ENCODE data around the gene PRODH.
"Not testable (repeated sequence)": the region's sequence is repeated elsewhere in the genome, so short reads cannot be mapped to it uniquely, and the experiment has no call there.

Gene PRODH

GRCh38 chr22:18968011-18968749 lies 32.1 kb upstream of the PRODH start:
- Histone ChIP-seq H3K9me3 (no peaks in the 10 kb centered on the region), H4K20me1 (no peaks in the 10 kb centered on the region), H3K4me2 (no peak overlapping the region), H3K9ac (no peak overlapping the region), H3K36me3 (no peaks in the 10 kb centered on the region), H3K27me3 (peaks cover 28% of the 10 kb centered on the region), H3K4me3 (no peak overlapping the region), H3K4me1 (peaks cover 40% of the 10 kb centered on the region), H3K27ac (no peak overlapping the region)
- no peak for TF ChIP-seq Cebpa-rat (IDR thresholded peaks at IDR 0.05)

GRCh38 chr22:18967391-18968010 lies 31.4 kb upstream of the PRODH start:
- H3K27ac ChIP-seq, H3K36me3 ChIP-seq, H3K4me3 ChIP-seq, H3K9ac ChIP-seq, H3K4me2 ChIP-seq, H4K20me1 ChIP-seq, H3K9me3 ChIP-seq: not testable (repeated sequence)
- Histone ChIP-seq H3K27me3 (peaks cover 28% of the 10 kb centered on the region), H3K4me1 (peaks cover 40% of the 10 kb centered on the region)

DNA sequence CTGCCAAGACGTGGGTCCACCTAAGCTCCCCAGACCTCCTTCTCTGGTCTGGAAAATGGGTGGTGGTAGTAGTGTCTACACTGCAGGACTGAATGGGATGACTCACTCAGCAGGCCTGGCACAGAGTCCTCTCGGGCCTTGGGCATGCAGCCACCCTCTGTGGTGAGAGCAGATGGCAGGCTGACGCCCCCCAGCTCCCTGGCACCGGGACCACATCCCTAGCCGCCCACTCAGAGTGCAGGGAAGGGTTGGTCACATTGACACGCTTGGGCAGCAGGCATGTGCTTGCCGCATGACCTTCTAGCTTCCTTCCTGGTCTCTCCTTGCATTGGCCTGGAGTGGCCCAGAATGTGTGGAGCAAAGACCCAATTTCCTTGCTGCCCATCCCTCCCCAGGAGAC lies 30.7 kb upstream of the PRODH start:
- TF ChIP-seq Cebpa-rat (IDR thresholded peaks at IDR 0.05): no peak
- H4K20me1 ChIP-seq: no peaks in the 10 kb centered on the region
- H3K4me3 ChIP-seq: no peak overlapping the region

DNA sequence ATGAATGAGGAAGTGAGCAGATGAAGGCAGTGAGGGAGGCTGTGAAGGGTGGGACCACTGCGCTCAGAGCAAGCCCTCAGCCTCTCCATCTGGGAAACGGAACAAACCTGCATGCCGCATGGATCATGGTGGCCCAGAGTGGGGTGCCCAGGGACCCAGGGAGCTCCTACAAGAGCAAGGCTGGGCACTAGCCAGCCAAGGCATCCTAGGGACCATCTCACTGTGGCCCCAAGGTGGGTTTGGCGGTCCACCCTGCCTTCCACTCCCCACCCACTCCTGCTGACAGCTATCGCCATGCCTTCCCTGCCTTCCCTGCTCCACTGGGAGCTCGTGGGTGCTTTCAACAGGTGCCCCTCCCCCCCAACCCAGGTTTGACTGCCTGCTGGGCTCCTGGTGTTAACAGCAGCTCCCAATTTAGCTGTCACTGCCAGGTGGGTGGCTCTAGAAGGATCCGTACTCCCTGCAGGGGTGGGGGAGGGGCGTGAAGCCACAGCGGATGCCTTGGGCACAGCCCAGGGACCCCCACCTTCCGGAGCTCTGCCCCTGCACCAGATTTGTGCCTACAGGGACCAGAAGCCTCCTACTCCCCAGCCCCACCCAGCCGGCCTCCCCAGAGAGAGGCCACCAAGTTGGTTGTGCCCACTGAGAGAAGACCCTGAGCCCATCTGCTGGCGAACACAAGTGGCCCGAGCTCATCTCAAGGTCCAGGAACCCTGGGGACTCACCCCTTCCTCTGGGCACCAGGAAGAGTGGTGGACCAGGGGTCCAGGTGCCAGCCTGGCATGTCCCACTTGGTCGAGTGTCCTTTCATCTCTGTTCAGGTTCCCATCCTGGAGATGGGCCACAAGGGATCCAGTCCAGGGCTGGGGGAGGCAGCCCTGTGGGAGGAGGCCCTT lies 29.7 kb upstream of the PRODH start:
- peak overlapping the region; percentile 83 for H3K4me2 ChIP-seq
- no peaks in the 10 kb centered on the region for H3K9me3 ChIP-seq
- H4K20me1 ChIP-seq: no peaks in the 10 kb centered on the region
- peaks cover 14% of the 10 kb centered on the region for H3K27me3 ChIP-seq
- no peak overlapping the region for H3K9ac ChIP-seq
- peaks cover 36% of the 10 kb centered on the region for H3K4me1 ChIP-seq
- TF ChIP-seq Cebpa-rat (IDR thresholded peaks at IDR 0.05): no peak
- H3K36me3 ChIP-seq: no peaks in the 10 kb centered on the region
- no peak overlapping the region for H3K4me3 ChIP-seq
- H3K27ac ChIP-seq: 0 out of 2 replicates have a peak overlapping the region, but pooled peaks have one; percentile 51

More for the DNA sequence above, 30.7 kb upstream of the PRODH start:
- H3K4me1 ChIP-seq: peaks cover 40% of the 10 kb centered on the region
- H3K36me3 ChIP-seq: no peaks in the 10 kb centered on the region
- H3K27ac ChIP-seq: no peak overlapping the region
- no peaks in the 10 kb centered on the region for H3K9me3 ChIP-seq
- peaks cover 24% of the 10 kb centered on the region for H3K27me3 ChIP-seq
- H3K4me2 ChIP-seq: peak overlapping the region; percentile 83
- H3K9ac ChIP-seq: no peak overlapping the region

- H3K4me1 ChIP-seq: peaks cover 38% of the 10 kb centered on the region
- H3K27me3 ChIP-seq, H4K20me1 ChIP-seq, H3K36me3 ChIP-seq, H3K4me3 ChIP-seq, H3K9ac ChIP-seq, H3K9me3 ChIP-seq: not testable (repeated sequence)
- peak overlapping the region; percentile 83; the same call in 1 of the 2 replicates for H3K4me2 ChIP-seq
- peak overlapping the region; percentile 51; the same call in 1 of the 2 replicates for H3K27ac ChIP-seq
Observed at GRCh38 chr22:18964501-18965265, 28.6 kb upstream of the PRODH start.

- H4K20me1 ChIP-seq, H3K9ac ChIP-seq, H3K4me3 ChIP-seq, H3K27me3 ChIP-seq, H3K9me3 ChIP-seq, H3K36me3 ChIP-seq: not testable (repeated sequence)
- Histone ChIP-seq H3K27ac (0 out of 2 replicates have a peak overlapping the region, but pooled peaks have one; percentile 51), H3K4me2 (peak overlapping the region; percentile 5; the same call in 1 of the 2 replicates), H3K4me1 (peaks cover 38% of the 10 kb centered on the region)
Observed at GRCh38 chr22:18964051-18964450, 28.0 kb upstream of the PRODH start.

DNA sequence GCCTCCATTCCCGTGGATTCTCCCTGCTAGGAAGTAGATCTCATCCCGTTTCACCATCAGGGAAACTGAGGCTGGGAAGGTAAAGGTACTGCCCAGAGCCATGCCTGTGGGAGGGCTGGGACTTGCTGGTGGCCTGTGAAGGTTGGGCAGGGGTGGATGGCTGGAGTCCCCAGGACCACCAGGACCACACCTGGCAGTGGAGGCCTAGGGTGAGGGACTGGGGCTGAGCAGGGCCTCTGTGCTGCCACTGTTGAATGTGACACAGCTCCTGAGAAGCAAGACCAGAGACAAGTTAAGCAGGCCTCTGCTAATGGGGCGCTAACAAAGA lies 26.2 kb upstream of the PRODH start:
- Histone ChIP-seq H3K4me1 (peaks cover 38% of the 10 kb centered on the region), H3K9ac (no peak overlapping the region), H3K4me3 (no peak overlapping the region), H3K9me3 (no peaks in the 10 kb centered on the region), H3K36me3 (no peaks in the 10 kb centered on the region), H3K27me3 (no peaks in the 10 kb centered on the region), H3K27ac (no peak overlapping the region), H4K20me1 (no peaks in the 10 kb centered on the region), H3K4me2 (no peak overlapping the region)
- no peak for TF ChIP-seq Cebpa-rat (IDR thresholded peaks at IDR 0.05)

- peaks cover 35% of the 10 kb centered on the region for H3K4me1 ChIP-seq
Observed at GRCh38 chr22:18961632-18962307, 25.7 kb upstream of the PRODH start.

DNA sequence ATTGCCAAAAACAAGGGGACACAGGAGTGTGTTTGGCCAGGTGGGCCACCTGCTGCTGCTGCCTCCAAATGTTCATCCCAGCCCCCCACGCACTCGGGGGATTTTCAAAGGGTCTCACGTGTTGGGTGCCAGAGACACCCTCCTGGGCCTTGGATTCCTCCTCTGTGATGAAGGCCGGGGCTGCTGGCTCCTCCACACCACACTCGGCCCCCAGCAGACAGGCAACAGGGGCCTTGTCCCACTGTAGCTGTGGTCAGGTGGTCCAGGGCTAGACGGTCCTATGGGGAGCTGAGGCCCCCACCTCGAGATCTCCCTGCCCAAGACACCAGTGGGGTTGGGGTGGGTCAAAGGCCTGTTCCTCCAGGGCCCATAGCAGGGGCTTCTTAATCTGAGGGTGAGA lies 25.1 kb upstream of the PRODH start:
- H3K27ac ChIP-seq, H3K4me3 ChIP-seq, H3K4me2 ChIP-seq, H3K36me3 ChIP-seq, H3K9me3 ChIP-seq, H4K20me1 ChIP-seq, H3K27me3 ChIP-seq, H3K9ac ChIP-seq: not testable (repeated sequence)
- peaks cover 30% of the 10 kb centered on the region for H3K4me1 ChIP-seq

More at GRCh38 chr22:18961632-18962307, 25.7 kb upstream of the PRODH start:
- H3K4me2 ChIP-seq, H4K20me1 ChIP-seq, H3K9me3 ChIP-seq, H3K36me3 ChIP-seq, H3K27me3 ChIP-seq, H3K9ac ChIP-seq, H3K4me3 ChIP-seq, H3K27ac ChIP-seq: not testable (repeated sequence)

- peaks cover 21% of the 10 kb centered on the region for H3K4me1 ChIP-seq
- not testable (repeated sequence) for H3K27ac ChIP-seq, H4K20me1 ChIP-seq, H3K4me3 ChIP-seq, H3K27me3 ChIP-seq, H3K4me2 ChIP-seq, H3K9ac ChIP-seq, H3K36me3 ChIP-seq, H3K9me3 ChIP-seq
Observed at GRCh38 chr22:18960166-18960820, 24.2 kb upstream of the PRODH start.

DNA sequence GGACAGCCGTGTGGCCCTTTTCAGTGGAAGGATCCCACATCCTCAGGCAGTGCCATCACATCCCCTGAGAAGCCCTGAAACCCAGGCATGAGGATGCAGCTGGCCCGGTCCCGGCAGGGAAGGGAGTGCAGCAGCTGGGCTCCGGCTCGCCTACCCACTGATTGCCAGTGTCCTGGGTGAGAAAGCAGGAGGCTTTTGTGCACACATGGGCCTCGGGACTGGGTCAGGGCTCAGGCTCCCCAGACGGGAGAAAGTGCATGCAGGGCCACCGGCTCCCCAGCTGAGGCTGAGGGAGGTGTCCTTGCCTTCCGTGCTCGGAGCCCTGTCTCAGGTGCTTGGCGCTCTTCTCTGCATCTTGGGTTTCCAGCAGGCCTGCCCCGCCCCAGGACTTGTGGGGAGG lies 23.6 kb upstream of the PRODH start:
- peaks cover 15% of the 10 kb centered on the region for H3K4me1 ChIP-seq
- H3K36me3 ChIP-seq: not testable (repeated sequence)

GRCh38 chr22:18959266-18959665 lies 23.2 kb upstream of the PRODH start:
- H3K4me2 ChIP-seq, H3K27me3 ChIP-seq, H3K9ac ChIP-seq, H4K20me1 ChIP-seq, H3K9me3 ChIP-seq, H3K36me3 ChIP-seq, H3K27ac ChIP-seq, H3K4me3 ChIP-seq: not testable (repeated sequence)
- peaks cover 12% of the 10 kb centered on the region for H3K4me1 ChIP-seq

More for the DNA sequence above, 23.6 kb upstream of the PRODH start:
- H4K20me1 ChIP-seq, H3K9ac ChIP-seq, H3K4me2 ChIP-seq, H3K4me3 ChIP-seq, H3K9me3 ChIP-seq, H3K27me3 ChIP-seq, H3K27ac ChIP-seq: not testable (repeated sequence)
